GM12872 (cell line): Measurements from ENCODE around the gene NECTIN1.

Experiments used
- TF ChIP-seq, protein P1 (sequence below): IDR thresholded peaks from 3 replicates; pipeline ENCODE4 v1.5.1; 2011; ENCODE audit warnings: low read depth, mild to moderate bottlenecking, low read length, moderate library complexity; ENCODE audit not compliant: insufficient read depth

Gene NECTIN1

DNA sequence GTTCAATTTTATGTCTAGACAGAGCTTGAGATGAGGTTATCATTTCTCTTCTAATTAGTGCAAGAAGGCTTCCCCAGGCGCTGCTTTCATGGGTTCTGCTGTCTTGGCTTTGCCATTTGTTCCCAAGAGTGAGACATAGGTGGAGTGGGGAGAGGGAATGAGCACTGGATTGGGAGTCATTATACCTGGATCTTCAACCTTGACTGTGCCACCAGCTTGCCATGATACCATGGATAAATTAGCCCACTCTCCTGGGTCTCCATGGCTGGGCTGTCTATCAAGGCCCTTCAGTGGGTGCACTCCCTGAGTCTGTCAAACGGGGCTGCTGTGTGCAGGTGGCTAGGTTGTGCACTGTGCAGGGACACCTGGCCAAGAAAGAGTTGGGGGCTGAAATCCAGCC is 15.6 kb upstream of the NECTIN1 start:
- TF ChIP-seq, protein P1, sequence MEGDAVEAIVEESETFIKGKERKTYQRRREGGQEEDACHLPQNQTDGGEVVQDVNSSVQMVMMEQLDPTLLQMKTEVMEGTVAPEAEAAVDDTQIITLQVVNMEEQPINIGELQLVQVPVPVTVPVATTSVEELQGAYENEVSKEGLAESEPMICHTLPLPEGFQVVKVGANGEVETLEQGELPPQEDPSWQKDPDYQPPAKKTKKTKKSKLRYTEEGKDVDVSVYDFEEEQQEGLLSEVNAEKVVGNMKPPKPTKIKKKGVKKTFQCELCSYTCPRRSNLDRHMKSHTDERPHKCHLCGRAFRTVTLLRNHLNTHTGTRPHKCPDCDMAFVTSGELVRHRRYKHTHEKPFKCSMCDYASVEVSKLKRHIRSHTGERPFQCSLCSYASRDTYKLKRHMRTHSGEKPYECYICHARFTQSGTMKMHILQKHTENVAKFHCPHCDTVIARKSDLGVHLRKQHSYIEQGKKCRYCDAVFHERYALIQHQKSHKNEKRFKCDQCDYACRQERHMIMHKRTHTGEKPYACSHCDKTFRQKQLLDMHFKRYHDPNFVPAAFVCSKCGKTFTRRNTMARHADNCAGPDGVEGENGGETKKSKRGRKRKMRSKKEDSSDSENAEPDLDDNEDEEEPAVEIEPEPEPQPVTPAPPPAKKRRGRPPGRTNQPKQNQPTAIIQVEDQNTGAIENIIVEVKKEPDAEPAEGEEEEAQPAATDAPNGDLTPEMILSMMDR, result no peak

DNA sequence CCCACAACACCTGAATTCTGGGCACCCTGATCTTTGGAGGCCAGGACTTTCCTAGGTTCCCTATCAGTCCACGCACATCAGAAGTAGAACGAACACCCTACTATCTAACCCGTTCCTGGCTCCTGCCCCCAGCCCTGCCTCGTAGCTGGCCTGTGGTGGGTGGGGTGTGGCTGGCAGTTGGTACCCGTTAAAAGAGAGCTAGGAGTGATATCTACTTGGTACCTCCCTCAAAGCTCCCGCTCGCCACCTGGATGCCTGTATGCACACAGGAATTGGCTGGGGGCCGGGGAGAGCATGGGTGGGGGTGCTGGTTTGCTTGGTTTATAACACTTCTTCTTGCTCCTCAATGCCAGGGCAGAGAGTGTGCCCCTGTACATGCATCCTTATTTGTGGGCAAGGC is 14.0 kb upstream of the NECTIN1 start:
- TF ChIP-seq, protein P1, result no peak

- TF ChIP-seq, protein P1, result no peak
Measured at GRCh38 chr11:119742263-119742861, 13.4 kb upstream of the NECTIN1 start.

GRCh38 chr11:119741369-119742262 is 12.6 kb upstream of the NECTIN1 start:
- TF ChIP-seq, protein P1, result peak; percentile 79

GRCh38 chr11:119739975-119740374 is 11.0 kb upstream of the NECTIN1 start:
- TF ChIP-seq, protein P1, result no peak

DNA sequence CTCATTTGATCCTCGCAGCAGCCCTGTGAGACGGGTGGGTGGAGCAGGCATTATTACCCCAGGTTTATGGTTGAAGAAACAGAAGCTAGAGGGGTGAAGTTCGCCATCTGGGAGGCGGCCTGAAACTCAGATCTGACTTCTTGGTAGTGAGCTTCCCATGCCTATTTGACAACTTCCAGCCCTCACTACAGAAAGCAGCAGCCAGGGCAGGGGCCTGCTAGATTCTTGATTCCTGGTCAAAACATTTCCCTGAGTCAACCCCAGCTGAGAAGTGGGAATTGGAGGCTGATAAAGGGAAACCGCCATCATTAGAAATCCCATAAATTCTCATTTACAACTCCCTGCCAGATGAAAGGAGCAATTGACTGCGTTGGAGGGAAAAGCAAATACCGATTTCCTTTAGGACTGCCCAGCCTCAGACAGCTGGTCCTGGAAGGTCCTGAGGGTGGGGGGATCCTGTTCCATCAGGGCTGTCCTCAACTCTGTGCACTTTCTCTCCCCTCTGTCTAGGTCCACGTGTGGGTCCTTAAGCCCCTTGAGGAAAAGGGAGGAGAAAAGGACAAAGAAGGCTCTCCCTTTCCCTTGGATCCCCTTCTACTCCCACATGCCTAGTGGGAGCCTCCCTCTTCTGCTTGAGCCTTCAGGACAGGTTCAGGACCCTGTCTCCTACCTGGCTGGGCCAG is 10.2 kb upstream of the NECTIN1 start:
- TF ChIP-seq, protein P1, result no peak

- TF ChIP-seq, protein P1, result no peak
Measured at GRCh38 chr11:119738059-119738439, 9.0 kb upstream of the NECTIN1 start.
